SK-N-SH treated with all-trans-retinoic acid at 6 μM for 48 hours (cell line): Measurements from ENCODE around the gene ESD.
"Not testable (repeated sequence)": the region's sequence is repeated elsewhere in the genome, so short reads cannot be mapped to it uniquely, and the experiment has no call there.

Experiments used
- CREB5 ChIP-seq: fragments of 250-450 bp; sonication (Bioruptor Pico); IDR thresholded peaks from 2 replicates; pipeline ENCODE4 v1.5.1; 2020; ENCODE audit warnings: low read depth, mild to moderate bottlenecking, moderate library complexity
- CSRNP3 ChIP-seq: fragments of 250-450 bp; sonication (Bioruptor Pico); IDR thresholded peaks from 2 replicates; pipeline ENCODE4 v1.5.1; 2021; ENCODE audit warnings: mild to moderate bottlenecking, moderate library complexity
- PATZ1 ChIP-seq: fragments of 250-450 bp; sonication (Bioruptor Pico); IDR thresholded peaks from 2 replicates; pipeline ENCODE4 v1.8.0; 2020; ENCODE audit warnings: mild to moderate bottlenecking, moderate library complexity, borderline replicate concordance
- RARB ChIP-seq: fragments of 250-450 bp; sonication (Bioruptor Pico); IDR thresholded peaks from 2 replicates; pipeline ENCODE4 v1.8.0; 2021; ENCODE audit warnings: mild to moderate bottlenecking, moderate library complexity
- SNAI2 ChIP-seq: fragments of 250-450 bp; sonication (Bioruptor Pico); IDR thresholded peaks from 2 replicates; pipeline ENCODE4 v1.5.0; 2020; ENCODE audit warnings: mild to moderate bottlenecking, moderate library complexity
- TOX ChIP-seq: fragments of 250-450 bp; sonication (Bioruptor Pico); IDR thresholded peaks from 2 replicates; pipeline ENCODE4 v1.8.0; 2021; ENCODE audit warnings: mild to moderate bottlenecking, moderate library complexity, borderline replicate concordance
- ZFP3 ChIP-seq: fragments of 250-450 bp; sonication (Bioruptor Pico); IDR thresholded peaks from 2 replicates; pipeline ENCODE4 v1.5.0; 2020; ENCODE audit warnings: mild to moderate bottlenecking, moderate library complexity
- ZFP30 ChIP-seq: fragments of 450-650 bp; formaldehyde crosslinking; IDR thresholded peaks from 2 replicates; pipeline ENCODE4 v1.5.0; 2022; ENCODE audit warnings: mild to moderate bottlenecking, moderate library complexity
- ZNF565 ChIP-seq: fragments of 450-650 bp; formaldehyde crosslinking; conservative IDR thresholded peaks from 2 replicates; pipeline ENCODE4 v1.5.0; 2020; ENCODE audit warnings: low read depth, mild to moderate bottlenecking, moderate library complexity

- TF ChIP-seq CSRNP3; RARB (CRISPR knock-in tag); PATZ1; ZNF565 (CRISPR knock-in tag); CREB5 (CRISPR knock-in tag); TOX (CRISPR knock-in tag); ZFP3; SNAI2; ZFP30: not testable (repeated sequence)
Measured at GRCh38 chr13:46755508-46755907, 41.5 kb downstream of the ESD start.
